AG09309 (cell line): ENCODE data around the gene ADGRD1.

Experiments
- DNase-seq: peaks from one replicate; pipeline ENCODE4 v3.0.0-alpha.2; 2010; ENCODE audit warnings: low read depth
- H3K4me3 ChIP-seq: 2 replicates; pipeline ENCODE4 v1.5.1; 2011; ENCODE audit warnings: mild to moderate bottlenecking, low read depth, low read length, moderate library complexity; ENCODE audit not compliant: control insufficient read depth
- CTCF ChIP-seq: IDR thresholded peaks from 2 replicates; pipeline ENCODE4 v1.5.1; 2011; ENCODE audit warnings: mild to moderate bottlenecking, low read depth, low read length, inconsistent platforms; ENCODE audit not compliant: insufficient read depth, control insufficient read depth; ENCODE audit errors: missing control alignments

The ADGRD1 gene

GRCh38 chr12:130917607-130918006, 36.1 kb upstream of the ADGRD1 start:
- no peak overlapping the region for H3K4me3 ChIP-seq
- no peak for DNase-seq
- no peak for TF ChIP-seq CTCF

- TF ChIP-seq CTCF: no peak
These were observed 34.6 kb upstream of the ADGRD1 start for GRCh38 chr12:130919086-130919485.

GRCh38 chr12:130920119-130920703, 33.5 kb upstream of the ADGRD1 start:
- TF ChIP-seq CTCF: no peak
- DNase-seq: no peak
- no peak overlapping the region for H3K4me3 ChIP-seq

More at GRCh38 chr12:130919086-130919485, 34.6 kb upstream of the ADGRD1 start:
- no peak overlapping the region for H3K4me3 ChIP-seq
- no peak for DNase-seq

- H3K4me3 ChIP-seq: no peak overlapping the region
- no peak for TF ChIP-seq CTCF
- peak; percentile 66 for DNase-seq
These were observed 32.9 kb upstream of the ADGRD1 start for GRCh38 chr12:130920723-130921381.

- TF ChIP-seq CTCF: no peak
These were observed 31.2 kb upstream of the ADGRD1 start for GRCh38 chr12:130922511-130922953.

GRCh38 chr12:130924966-130925665, 28.6 kb upstream of the ADGRD1 start:
- DNase-seq: no peak
- no peak overlapping the region for H3K4me3 ChIP-seq
- no peak for TF ChIP-seq CTCF

More at GRCh38 chr12:130922511-130922953, 31.2 kb upstream of the ADGRD1 start:
- no peak overlapping the region for H3K4me3 ChIP-seq
- no peak for DNase-seq
